HG02981 (cell line): ENCODE results near the gene KRTAP9-4.
"Not testable (repeated sequence)": the region's sequence is repeated elsewhere in the genome, so short reads cannot be mapped to it uniquely, and the experiment has no call there.

Experiments used
- ATAC-seq: cut with Tn5 transposase; IDR thresholded peaks from one replicate; pipeline ENCODE4 v1.9.1; 2021; ENCODE audit warnings: mild to moderate bottlenecking, moderate library complexity; ENCODE audit not compliant: unreplicated experiment

KRTAP9-4 gene

DNA sequence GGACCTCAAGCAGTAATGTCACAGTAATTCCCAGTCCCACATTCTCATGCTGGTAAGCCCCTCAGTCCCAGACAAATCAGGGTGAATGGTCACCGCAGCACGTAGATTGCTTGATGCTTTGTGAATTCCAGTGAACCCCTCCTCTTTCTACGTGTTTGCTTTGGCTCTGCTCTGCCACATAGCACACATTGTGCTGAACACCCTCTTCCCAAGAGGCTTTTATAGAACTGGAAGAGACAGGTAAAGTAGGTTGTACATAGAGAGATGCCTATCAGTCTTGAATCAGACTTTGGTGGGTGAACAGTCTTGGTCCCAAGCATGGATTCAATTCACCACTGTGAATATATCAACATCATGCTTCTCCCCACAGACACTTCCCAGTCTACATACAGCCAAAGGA lies 15.1 kb downstream of the KRTAP9-4 start:
- ATAC-seq: no peak

DNA sequence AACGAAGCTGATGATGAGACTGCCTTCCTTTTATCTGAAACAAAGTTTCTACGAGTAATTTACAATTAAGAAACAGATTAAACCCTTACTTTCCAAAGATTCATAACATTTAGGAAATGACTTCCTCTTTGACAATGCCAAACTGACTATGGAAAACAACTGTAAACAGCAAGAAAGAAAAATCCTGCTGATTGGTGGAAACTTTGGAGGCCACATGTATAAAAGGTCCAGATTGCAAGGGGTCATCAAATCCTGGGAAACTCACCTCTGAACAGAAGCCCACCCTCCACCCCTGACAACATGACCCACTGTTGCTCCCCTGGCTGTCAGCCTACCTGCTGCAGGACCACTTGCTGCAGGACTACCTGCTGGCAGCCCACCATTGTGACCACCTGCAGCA lies 15.6 kb downstream of the KRTAP9-4 start, which contains the start of gene KRTAP9-6:
Gene KRTAP9-6, plus strand, starts transcription at position 301 of the 400 bp plus-strand sequence. Its CDS starts 0 bp downstream, at position 301.
- no peak for ATAC-seq

DNA sequence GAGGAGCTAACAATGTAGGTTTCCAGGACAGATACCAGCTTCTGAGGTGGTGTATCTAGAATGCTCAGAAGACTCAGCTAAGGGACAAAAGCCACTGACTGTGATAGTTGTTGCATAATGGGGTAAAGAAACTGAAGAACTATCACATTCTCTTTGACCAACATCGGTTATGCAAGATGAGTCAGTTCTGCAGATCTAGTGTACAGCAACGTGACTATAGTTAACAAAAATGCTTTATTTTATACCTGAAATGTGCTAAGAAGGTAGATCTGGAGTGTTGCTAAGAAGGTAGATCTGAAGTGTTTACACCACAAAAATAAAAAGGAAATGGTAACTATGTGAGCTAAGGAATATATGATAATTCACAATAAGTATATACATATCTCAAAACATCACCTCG lies 18.2 kb downstream of the KRTAP9-4 start:
- ATAC-seq: no peak

- not testable (repeated sequence) for ATAC-seq
Observed at GRCh38 chr17:41271323-41271722, 21.8 kb downstream of the KRTAP9-4 start.

DNA sequence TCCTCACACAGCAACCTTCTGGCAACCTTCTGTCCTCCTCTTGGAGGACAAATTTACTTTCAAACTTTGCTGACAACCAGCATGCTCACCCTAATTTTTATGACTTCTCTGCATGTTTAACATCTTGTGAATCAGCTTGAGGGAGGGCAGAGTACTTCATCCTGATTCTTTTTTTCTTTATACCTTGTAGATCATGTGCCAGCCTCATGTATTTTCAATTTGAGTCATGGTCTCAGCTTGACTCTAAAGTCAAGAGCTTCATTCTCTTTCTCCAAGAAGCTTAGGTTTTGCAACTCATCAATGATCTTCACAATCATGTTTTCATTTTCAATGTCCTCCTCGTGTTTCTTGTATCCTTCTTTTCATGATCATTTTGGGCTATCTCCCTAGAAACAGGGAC lies 22.4 kb downstream of the KRTAP9-4 start:
- ATAC-seq: no peak

- ATAC-seq: not testable (repeated sequence)
Observed at GRCh38 chr17:41275648-41276190, 26.2 kb downstream of the KRTAP9-4 start, which contains the start of gene KRTAP9-7. Gene KRTAP9-7, plus strand, starts transcription at chr17:41275698. Its CDS starts 0 bp downstream, at chr17:41275698.

- no peak for ATAC-seq
Observed at GRCh38 chr17:41278176-41278955, 28.9 kb downstream of the KRTAP9-4 start.

- ATAC-seq: no peak
Observed at GRCh38 chr17:41284043-41284442, 34.6 kb downstream of the KRTAP9-4 start.

GRCh38 chr17:41284546-41284945 lies 35.1 kb downstream of the KRTAP9-4 start:
- ATAC-seq: no peak

DNA sequence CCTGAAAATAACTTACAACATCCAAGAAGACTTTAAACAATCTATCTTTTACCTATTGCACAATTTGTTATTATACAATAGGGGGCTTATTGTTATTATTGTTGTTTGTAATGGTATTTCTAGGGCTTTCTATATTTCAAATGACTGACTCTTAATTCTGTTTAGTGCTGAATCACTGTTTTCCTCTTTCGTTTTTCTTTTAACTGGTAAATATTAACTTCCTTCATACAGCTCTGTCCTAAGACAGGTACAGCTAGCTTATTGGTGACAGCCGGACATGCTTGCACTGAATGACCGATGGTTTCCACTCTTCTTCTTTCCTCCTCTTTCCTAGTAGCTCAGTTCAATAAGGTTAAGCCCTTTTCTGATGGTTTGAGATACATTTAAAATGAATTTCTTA lies 37.6 kb downstream of the KRTAP9-4 start:
- no peak for ATAC-seq

- no peak for ATAC-seq
Observed at GRCh38 chr17:41294016-41294415, 44.5 kb downstream of the KRTAP9-4 start.

- ATAC-seq: no peak
Observed at GRCh38 chr17:41296846-41297245, 47.4 kb downstream of the KRTAP9-4 start.

GRCh38 chr17:41298458-41299135 lies 49.1 kb downstream of the KRTAP9-4 start:
- no peak for ATAC-seq
